HG02763 (cell line): ENCODE data around the gene RFFL.
"Not testable (repeated sequence)": the region's sequence is repeated elsewhere in the genome, so short reads cannot be mapped to it uniquely, and the experiment has no call there.

Experiments used
- ATAC-seq: cut with Tn5 transposase; IDR thresholded peaks from one replicate; pipeline ENCODE4 v1.9.1; 2021; ENCODE audit warnings: mild to moderate bottlenecking, moderate library complexity; ENCODE audit not compliant: unreplicated experiment

Gene RFFL

DNA sequence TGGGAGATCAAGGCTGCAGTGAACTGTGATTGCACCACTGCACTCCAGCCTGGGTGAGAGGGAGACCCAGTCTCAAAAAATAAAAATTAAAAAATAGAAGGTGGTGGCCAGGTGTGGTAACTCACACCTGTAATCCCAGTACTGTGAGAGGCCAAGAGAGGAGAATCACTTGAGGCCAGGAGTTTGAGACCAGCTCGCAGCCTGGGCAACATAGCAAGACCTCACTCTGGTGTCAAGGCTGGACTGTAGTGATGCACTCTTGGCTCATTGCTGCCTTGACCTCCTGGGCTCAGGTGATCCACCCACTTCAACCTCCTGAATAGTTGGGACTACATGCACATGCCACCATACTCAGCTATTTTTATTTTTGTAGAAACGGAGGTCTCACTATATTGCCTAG, 13.3 kb downstream of the RFFL start:
- no peak for ATAC-seq

DNA sequence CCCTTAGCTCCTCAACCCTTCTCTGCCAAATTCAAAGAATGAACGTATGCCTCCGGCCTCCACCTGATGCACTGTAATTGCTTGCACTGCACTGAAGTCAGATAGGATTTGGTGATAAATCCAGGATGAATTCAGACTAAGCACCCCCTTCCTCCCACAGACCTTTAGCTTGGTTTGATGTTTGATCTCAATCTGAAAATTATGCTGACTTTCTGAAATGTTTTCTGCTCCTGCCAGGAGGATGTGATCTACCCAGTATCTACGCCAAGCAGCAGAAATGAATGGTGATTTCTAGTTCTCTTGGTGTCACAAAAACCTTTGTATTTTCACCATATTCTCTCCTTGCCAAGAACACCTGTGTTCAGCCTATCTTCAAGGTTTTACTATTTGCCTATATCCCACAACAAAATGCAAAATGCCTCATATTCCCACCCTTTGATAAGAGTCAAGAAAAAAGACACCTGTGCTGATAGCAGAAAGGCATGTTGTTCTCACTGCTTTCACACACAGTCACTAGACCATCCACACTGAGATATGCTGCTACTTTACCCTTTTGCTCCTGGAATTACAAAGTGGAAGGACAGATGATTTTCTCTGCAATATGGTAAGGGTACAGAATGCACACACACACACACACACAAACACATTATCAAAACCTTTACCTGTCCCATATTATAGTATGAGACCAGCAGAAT, 14.7 kb downstream of the RFFL start:
- ATAC-seq = no peak

DNA sequence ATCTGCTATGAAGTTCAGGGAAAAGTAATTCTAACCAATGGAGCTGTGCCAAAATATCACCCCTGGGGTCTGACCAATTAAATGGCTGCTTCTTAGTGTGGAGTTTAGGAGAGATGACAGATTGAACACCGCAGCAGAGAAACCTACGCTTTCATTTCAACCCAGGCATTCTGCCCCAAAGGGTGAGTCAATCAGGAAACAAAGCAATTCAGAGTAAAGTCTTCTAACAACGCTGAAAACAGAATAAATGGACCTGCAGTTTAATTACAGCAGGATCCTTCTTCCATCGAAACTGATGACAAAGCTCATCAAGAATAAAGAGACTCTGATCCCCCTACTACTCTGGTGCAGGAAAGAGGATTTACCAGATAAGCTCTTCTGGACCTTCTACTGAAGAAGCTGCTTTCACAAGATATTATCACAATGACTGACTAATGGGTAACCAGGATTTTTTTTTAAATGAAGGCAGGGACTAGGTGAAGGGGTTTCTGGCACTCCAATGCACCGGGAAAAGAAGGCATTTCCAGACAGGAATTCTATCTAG, 16.7 kb downstream of the RFFL start:
- no peak for ATAC-seq

DNA sequence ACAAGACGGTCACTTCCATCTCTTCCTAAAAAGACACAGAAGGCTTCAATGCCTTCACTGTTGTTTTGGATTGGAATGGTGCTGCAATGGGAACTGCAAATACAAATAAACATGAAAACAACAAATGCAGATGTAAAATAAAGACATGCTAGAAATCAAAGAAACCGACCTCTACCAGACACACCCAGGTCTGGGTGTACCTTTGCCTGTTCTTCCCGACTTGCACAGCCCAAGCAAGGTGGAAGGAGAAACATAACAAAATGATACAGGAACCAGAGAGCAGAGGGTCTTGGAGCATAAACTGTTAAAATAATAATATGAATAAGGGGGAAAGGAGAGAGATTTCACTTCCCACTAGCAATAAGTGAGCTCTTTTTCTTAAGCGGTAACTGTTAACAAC, 17.3 kb downstream of the RFFL start:
- no peak for ATAC-seq

DNA sequence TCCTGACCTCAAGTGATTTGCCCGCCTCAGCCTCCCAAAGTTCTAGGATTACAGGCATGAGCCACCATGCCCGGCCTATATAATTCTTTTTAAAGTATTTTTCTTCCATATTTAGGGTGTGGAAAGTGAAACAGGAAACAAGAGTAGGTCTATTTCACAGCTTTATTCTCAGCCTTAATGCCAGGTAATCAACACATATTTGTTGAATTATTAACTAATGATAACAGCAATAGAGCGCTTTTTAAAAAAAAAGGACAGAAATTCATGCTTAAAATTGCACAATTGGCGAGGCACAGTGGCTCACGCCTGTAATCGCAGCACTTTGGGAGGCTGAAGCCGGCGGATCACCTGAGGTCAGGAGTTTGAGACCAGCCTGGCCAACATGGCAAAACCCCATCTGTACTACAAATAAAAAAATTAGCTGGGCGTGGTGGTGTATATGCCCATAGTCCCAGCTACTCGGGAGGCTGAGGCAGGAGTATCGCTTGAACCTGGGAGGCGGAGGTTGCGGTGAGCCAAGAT, 18.0 kb downstream of the RFFL start:
- ATAC-seq = not testable (repeated sequence)

DNA sequence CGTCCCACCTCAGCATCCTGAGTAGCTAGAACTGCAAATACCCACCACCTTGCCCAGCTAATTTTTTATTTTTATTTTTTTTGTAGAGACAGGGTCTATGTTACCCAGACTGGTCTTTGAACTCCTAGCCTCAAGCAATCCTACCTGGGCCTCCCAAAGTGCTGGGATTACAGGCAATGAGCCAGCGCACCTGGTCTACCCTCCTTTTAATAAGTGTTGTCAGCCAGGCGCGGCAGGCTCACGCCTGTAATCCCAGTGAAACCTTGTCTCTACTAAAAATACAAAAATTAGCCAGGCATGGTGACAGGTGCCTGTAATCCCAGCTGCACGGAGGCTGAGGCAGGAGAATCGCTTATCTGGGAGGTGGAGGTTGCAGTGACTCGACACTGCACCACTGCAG, 19.3 kb downstream of the RFFL start:
- no peak for ATAC-seq

DNA sequence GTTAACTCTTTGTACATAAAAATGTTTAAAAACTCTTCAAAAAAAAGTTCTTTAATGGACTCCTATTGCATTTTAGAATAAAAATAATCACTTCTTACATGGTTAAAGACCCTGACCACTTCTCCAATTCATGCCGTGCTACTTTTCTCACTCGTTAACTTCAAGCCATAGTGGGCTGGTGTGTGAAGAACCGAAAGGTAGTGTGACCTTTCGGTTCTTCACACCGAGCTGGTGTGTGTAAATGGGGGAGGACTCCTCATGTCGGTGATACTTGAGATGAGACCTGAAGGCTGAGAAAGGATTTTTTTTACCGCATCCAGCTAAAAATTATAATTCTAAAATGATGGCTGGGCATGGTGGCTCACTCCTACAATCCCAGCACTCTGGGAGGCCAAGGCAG, 22.1 kb downstream of the RFFL start:
- no peak for ATAC-seq

DNA sequence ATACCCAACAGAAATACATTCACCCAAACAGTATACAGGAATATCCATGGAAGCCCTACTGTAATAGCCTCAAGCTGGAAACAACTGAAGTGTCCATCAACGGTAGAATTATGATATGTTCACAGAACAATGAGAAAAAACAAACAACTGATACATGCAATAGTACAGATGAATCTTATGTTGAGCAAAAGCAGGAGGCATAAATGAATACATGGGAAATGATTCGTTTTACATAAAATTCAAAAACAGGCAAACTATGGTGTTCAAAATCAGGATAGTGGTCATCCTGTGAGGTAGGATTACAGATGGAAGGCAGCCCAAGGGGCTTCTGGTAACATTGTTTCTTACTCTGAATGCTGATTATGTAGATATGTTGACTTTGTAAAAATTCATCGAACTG, 25.1 kb downstream of the RFFL start:
- no peak for ATAC-seq

DNA sequence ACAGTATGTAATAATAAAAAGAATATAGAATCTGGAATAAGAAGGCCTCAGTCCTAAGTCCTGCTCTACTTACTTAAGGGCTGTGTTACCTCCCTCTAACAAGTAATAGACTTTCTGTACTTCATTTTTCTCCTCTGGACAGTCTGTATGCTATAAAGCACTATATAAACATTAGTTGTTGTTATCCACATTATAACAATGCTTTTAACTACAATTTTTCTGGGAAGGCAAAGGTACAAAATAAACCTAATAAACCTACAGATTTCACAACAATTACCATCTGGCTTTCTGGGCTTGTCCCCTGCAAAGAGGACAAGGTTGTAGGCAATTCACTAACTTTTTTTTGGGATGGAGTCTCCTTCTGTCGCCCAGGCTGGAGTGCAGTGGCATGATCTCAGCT, 32.7 kb downstream of the RFFL start:
- ATAC-seq = no peak

DNA sequence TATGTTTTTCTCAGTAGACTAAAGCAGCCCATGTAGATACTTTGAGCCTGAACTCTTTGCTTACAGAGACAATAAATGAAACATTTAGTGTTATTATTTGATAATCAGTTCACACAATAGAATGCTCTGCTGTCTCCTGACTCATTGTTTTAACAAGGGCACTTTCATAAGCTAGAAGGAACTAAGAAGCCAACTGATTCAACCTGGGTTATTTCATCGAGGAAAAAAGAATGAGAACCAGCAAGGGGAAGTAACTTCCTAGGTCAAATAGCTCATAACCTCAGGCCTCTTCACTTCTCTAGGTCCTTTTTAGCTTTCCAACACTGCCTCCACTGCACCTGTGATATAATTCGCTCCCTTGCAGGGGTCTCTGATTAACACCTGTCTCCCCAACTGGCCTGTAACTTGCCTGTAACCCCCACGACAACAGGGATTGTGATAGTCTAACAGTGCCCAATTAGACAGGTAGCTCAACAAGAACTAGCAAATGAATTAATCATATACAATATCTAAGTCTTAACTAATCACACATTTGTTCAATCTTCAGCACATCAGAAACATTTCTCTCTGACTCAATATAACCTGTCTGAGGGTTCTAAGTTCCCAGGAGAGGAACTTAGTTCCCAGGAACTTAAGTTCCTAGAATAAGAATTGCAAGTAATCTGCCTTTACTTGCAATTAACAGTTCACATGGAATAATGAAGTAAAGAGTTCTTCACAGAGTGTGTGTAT, 34.8 kb downstream of the RFFL start:
- ATAC-seq = no peak

DNA sequence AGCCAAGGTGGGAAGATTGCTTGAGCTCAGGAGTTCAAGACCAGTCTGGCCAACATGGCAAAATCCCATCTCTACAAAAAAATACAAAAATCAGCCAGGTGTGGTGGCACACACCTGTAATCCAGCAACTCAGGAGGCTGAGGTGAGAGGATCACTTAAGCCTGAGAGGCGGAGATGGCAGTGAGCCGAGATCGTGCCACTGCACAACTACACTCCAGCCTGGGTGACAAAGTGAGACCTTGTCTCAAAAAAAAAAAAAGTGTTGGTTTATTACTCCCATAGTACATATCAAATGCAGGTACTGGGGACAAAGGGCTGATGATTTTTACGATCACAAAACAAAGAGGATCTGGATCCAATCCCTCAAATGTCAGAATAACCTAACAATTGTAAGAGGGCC, 35.4 kb downstream of the RFFL start:
- not testable (repeated sequence) for ATAC-seq

DNA sequence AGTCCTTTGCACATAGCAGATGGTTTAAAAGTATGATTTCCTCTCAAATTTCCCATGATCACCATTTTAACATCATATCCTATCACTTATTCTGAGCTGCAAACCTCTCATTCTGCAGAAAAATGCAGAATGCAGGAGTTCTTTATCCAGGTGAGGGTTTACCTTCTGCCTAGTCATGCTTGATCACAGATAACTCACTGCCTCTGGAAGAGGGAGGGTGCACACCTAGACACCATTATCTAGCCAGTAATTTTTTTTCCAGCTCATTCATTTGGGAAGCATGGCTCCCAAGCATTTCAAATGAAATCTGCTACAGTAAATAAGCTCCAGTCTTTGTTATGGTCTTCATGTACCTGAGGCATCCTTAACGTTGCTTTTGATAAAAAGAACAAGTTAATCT, 38.0 kb downstream of the RFFL start:
- ATAC-seq = no peak

DNA sequence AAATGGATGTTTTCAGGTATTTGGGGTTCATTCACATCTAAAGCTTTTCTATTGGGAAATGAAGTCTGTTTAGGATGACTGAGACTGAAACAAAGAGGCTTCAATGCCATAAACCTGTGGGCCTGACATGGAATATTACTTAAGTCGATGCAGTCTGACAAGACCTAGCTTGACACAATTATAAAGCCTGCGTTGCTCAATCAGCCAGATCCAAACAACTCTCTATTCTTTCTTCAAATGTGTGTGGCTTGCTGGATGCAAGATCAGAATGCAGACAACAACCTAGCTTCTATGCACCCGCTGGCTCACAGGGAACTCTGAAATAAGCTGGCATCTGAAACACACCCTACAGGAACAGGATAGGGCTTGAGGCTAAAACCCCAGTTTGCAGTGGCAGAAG, 40.0 kb downstream of the RFFL start:
- no peak for ATAC-seq

DNA sequence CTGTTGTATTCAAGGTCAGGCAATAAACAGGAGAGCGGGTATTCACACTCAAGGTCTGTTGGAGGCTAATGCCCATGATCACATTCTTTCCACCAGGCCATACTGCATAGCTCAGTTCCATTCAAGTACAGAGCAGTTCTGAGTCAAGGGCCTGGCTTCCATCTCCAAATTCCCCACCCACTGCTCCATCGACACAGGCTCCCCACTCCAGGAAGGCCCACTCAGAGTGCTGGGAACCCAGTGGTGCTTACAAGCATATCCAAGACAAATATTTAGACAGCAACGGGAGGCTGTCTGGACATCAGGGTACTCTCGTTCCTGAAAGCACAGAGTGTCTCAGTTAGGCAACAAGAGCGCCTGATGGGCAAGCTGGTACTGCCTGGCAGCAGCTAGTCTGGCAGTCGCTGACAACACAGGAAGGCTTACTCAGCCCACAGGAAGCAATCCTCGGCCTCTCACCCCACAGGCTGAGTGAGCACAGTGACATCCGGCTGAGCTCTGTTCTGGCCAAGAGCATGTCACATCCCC, 40.9 kb downstream of the RFFL start:
- no peak for ATAC-seq

DNA sequence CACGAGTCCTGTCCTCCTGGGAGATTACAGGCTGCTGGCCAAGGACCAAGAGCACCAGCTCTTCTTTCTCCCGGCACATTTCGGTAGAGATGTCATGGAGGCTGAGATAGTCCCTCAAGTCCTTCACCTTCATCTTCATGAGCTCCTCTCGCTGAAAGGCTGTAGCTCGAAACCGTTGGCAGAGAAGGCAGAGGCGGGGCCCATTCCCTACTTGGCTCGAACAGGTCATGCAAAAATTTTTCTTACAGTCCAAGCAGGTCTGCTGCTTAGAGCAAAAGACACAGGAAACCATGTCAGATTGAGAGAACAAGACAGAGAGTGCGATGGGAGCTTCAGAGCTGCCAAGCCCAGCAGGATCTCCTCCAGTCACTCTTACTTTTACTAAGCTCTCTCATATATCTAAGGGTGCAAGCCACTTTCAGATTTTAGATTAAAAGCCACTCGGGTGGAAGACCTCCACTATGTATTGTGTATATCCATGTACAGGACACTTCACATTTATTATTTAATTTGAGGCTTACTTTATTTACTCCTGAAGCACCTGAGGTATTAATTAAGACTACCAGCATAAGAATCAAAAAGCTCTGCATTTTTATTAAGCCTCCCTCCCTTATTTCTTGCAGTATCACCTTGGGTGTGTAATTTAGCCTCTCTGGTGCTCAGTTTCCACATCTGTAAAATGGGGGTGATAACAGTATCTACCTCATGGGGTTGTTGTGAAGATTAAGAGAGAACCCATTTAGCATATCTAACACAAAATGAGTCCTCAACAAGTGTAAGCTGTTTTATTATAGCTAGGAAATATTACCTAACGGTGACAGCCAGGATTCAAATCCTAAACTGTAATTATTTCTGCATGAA, 41.8 kb downstream of the RFFL start:
- ATAC-seq = no peak

DNA sequence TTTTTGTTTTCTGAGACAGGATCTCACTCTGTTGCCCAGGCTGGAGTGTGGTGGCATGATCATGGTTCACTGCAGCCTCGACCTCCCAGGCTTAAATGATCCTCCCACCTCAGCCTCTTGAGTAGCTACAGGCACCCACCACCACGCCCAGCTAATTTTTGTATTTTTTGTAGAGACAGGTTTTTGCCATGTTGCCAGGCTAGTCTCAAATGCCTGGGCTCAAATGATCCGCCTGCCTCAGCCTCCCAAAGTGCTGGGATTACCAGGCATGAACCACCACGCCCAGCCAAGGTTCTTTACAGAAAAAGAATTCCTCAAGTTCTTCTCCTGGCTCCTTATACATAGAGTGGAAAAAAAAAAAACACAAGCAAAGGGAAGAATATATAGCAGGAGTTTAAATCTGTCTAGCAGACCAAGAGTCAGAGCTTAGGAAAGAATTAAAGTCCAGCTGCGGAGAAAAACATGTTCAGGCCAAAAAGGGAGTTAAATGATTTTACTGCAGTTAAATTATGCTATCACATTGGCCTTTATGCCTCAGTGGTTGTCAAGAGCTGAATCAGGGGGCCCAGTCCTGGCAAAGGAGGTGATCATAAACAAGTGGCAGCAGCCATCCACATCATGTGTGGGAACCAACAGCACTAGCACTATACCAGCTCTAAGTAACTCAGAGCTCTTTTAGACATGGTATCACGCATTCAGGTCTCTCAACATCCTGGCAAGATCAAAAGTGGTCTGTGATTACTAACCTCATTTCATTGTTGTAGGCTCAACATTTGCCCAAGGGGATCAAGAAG, 43.9 kb downstream of the RFFL start:
- no peak for ATAC-seq

DNA sequence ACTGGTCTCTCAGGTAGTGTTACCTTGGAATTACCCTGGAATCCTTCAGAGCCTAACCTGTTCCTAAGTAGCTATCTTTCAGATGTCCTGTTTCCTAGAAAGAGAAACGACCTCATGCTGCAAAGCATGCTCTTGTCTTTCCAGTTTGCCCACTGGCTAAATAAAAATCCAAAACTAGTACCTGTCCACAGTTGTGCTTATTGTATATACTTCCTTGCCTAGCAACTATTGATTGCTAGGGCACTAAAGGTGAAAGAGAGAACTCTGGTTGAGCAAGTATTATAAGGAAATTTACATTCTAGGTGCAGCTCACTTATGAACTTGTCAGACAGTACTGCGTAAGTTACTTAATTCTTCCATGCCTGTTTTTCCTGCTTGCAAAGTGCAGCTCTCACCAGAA, 44.7 kb downstream of the RFFL start:
- ATAC-seq = no peak

DNA sequence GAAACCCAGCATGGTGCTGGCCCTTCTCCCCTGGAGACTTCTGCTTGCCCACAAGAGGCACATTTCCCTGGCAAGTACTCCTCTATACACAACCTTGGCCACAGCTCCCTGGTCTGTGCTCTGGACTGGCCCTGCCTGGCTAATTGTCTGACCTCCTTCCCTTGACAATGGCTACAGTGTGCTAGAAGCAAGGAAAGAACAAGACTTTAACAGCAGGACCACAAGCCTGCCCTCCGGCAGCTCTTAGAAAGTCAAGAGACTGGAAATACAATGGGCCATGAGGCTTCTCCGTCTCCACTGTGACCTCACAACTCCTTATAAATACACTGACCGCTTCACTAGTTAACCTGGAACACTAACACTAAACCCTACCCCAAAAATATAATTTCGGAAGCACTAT, 46.5 kb downstream of the RFFL start:
- ATAC-seq = no peak

DNA sequence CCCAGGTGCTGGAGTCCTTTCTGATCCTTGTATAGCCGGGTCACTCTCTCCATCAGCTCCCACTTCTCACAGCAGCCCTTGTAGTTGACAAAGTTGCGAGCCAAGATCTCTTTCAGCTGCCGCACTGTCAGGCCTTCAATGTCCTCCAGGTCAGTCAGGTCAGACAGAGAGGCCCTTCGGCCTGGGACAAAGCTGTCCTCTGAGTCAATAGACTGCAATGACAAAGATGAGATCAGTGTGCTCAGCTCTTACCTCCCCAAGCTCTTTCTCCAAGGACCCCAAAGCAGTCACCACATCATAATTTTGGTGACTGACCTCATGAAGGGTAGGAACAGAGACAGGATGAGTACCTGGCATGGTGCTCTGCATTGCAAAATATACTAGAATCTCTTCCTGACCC, 47.1 kb downstream of the RFFL start:
- no peak for ATAC-seq

DNA sequence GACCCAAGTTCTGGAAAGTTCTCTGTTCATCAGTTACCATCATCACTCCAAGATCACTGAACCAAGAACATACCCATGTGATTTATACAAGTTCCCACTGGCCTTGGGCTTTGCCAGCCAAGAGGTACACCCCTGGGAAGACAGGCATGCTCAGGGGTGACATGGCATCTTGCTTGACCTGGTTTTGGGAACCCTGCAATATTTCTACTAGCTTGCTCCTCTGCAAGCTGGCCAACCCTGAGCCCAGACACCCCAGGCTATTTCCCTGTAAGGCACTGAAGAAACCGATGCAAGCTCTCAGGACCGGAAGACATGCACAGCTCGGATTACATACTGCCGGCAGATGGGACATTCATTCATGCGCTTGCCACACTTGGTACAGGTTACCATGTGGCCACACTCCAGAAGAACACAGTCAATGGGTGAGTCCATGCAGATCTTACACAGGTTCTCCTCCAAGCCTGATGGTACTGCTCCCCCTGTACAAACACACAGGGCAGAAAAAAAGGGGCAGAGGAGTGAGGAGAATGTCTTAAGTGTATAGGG, 51.8 kb downstream of the RFFL start:
- ATAC-seq = no peak
